Tibial nerve (tissue), 4 donors: Measurements from ENCODE around the gene STXBP4. TPM values are rescaled to one million over a fixed set of nuclear protein-coding genes. Genes with fewer than 3 reads are reported as not detected.

Source experiments
- DNase-seq, 2 donors: peaks; one replicate each; pipeline ENCODE4 v3.0.0-alpha.2; 2019; ENCODE audit warnings: low spot score in 2 of 2
- H3K27ac ChIP-seq, 4 donors: fragments of 200-600 bp; sonication (generic) in 3 of 4; one replicate each; pipeline ENCODE4 v1.5.1; 2017 to 2019; ENCODE audit warnings: mild to moderate bottlenecking in 1 of 4
- H3K27me3 ChIP-seq, 2 donors: fragments of 200-600 bp; sonication (generic) in 1 of 2; one replicate each; pipeline versions ENCODE4 v1.5.1 to v1.6.0; 2017 to 2019
- H3K36me3 ChIP-seq, 3 donors: fragments of 200-600 bp; sonication (generic); one replicate each; pipeline ENCODE4 v1.5.1; 2018 to 2019
- H3K4me1 ChIP-seq, 4 donors: fragments of 200-600 bp; sonication (generic) in 3 of 4; one replicate each; pipeline ENCODE4 v1.5.1; 2017 to 2019
- H3K4me3 ChIP-seq, 4 donors: fragments of 200-600 bp; sonication (generic) in 3 of 4; one replicate each; pipeline ENCODE4 v1.5.1; 2017 to 2019; ENCODE audit warnings: mild to moderate bottlenecking in 1 of 4, moderate library complexity in 1 of 4
- H3K9me3 ChIP-seq, 4 donors: fragments of 200-600 bp; sonication (generic) in 3 of 4; one replicate each; pipeline ENCODE4 v1.5.1; 2017 to 2019
- EP300 ChIP-seq, 2 donors: sonication (generic); formaldehyde crosslinking; IDR thresholded peaks; one replicate each; pipeline ENCODE4 v1.6.1; 2017; ENCODE audit warnings: antibody characterized with exemption in 2 of 2, mild to moderate bottlenecking in 1 of 2
- POLR2A ChIP-seq, 2 donors: fragments of 450-650 bp; IDR thresholded peaks; one replicate each; pipeline ENCODE4 v1.6.1; 2017; ENCODE audit warnings: antibody characterized with exemption in 2 of 2, mild to moderate bottlenecking in 2 of 2, moderate library complexity in 2 of 2
- WGBS, 2 donors: methylation state at CpG; one replicate each; pipeline ENCODE4 v1.1.5; 2018; 5-methylcytosine and 5-hydroxymethylcytosine counted together
- total RNA-seq, 4 donors: library from RNA; depleted of rRNA; stranded (reverse); fragments of >200 nt; gene quantifications; one replicate each; pipeline ENCODE4 v1.1.0, GENCODE V29; 2016
- TF ChIP-seq, protein P1 (sequence below), 5 experiments: fragments of 200-600 bp in 3 of 5; fragments of 450-650 bp in 2 of 5; sonication (generic) in 3 of 5; IDR thresholded peaks; one replicate each; pipeline ENCODE4 v1.5.1; 2016 to 2019; ENCODE audit warnings: antibody characterized with exemption in 5 of 5, mild to moderate bottlenecking in 3 of 5, moderate library complexity in 2 of 5

The STXBP4 gene, protein sequence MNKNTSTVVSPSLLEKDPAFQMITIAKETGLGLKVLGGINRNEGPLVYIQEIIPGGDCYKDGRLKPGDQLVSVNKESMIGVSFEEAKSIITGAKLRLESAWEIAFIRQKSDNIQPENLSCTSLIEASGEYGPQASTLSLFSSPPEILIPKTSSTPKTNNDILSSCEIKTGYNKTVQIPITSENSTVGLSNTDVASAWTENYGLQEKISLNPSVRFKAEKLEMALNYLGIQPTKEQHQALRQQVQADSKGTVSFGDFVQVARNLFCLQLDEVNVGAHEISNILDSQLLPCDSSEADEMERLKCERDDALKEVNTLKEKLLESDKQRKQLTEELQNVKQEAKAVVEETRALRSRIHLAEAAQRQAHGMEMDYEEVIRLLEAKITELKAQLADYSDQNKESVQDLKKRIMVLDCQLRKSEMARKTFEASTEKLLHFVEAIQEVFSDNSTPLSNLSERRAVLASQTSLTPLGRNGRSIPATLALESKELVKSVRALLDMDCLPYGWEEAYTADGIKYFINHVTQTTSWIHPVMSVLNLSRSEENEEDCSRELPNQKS
- 10 to 100 TPM; 21.6 to 64.8 (median 28.2) TPM for total RNA-seq

DNA sequence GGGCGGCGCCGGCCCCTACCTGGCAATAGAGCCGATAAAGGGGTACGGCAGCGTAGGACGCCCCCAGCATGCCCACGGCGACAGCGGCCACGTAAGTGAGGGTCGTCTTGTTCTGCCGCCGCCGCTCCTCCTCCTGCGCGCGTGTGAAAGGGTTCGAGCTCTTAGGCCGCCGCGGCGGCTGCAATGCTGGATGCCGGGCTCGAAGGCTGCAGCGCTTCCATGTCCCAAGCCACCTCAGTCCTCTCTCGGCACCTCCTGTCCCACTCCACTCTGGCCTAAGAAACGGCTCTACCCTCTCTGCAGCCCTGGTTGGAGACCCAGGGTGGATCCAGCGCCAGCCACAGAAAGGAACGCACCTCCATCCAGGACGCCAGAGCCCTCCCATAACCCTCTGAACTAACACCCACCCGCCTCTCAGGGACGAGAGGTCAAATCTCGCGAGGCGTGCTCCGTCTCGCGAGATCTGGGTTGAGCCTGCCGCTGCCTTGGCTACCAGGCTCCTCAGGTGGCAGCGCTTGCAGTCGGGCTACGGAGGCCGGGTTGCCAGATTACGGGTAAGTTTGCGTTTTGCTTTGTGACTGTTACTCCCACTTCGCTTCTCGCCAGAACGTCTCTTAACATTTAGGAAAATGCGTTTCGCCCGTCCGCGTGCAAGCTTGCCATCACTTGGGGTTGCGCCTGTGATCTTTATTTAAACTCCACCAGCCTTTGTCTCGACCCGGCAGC is at the start of gene STXBP4, which contains the start of gene COX11:
STXBP4 (plus strand) TSS at position 504 of the 726 bp plus-strand sequence. CDS start 17,455 bp downstream, outside the sequence.
COX11 (minus strand) TSS at position 393 of the 726 bp plus-strand sequence; CDS start at position 385, 8 bp downstream.
- Histone ChIP-seq H3K9me3 (no peaks in the 10 kb centered on the region), H3K4me1 (peaks cover 0 to 34% (median 12%) of the 10 kb centered on the region in 4 donors), H3K36me3 (peaks cover 0 to 12% (median 0%) of the 10 kb centered on the region in 3 donors), H3K27ac (peak within 1 kb of the TSS; percentile 37 to 91 (median 88)), H3K4me3 (peak within 1 kb of the TSS; percentile 74 to 94 (median 87)), H3K27me3 (no peaks in the 10 kb centered on the region)
- 1% methylated on average over 46 to 51 of the region's 57 CpGs for WGBS, 2 donors
- TF ChIP-seq, protein P1, sequence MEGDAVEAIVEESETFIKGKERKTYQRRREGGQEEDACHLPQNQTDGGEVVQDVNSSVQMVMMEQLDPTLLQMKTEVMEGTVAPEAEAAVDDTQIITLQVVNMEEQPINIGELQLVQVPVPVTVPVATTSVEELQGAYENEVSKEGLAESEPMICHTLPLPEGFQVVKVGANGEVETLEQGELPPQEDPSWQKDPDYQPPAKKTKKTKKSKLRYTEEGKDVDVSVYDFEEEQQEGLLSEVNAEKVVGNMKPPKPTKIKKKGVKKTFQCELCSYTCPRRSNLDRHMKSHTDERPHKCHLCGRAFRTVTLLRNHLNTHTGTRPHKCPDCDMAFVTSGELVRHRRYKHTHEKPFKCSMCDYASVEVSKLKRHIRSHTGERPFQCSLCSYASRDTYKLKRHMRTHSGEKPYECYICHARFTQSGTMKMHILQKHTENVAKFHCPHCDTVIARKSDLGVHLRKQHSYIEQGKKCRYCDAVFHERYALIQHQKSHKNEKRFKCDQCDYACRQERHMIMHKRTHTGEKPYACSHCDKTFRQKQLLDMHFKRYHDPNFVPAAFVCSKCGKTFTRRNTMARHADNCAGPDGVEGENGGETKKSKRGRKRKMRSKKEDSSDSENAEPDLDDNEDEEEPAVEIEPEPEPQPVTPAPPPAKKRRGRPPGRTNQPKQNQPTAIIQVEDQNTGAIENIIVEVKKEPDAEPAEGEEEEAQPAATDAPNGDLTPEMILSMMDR (IDR thresholded peaks at IDR 0.05): peak in 4 of 5 experiments; percentile 8 to 44 (median 20)
- TF ChIP-seq EP300 (IDR thresholded peaks at IDR 0.05) (peak; percentile 77 to 87), POLR2A (IDR thresholded peaks at IDR 0.05) (peak; percentile 72 to 74)
- DNase-seq: peak; percentile 89 to 90

DNA sequence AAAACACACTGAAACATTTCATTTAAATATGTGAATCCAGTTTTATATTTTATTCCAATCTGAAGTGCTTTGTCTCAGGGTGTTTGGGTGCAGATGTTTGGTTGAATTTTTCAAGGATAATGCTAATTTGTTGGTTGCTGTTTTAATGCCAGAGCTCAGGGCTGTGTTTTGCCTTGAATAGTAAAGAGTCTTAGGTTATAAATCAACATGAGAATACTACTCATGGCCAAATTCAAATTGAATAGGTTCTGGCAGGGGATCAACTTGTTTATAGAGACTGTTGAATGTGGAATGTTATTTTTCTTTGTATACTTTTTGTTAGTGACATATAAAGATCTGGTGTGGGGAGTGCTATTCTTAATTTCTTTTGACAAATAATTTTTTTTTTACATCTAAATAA is 49.1 kb upstream of the STXBP4 start:
- H3K36me3 ChIP-seq: peaks cover 0 to 43% (median 0%) of the 10 kb centered on the region in 3 donors
- TF ChIP-seq, protein P1 (IDR thresholded peaks at IDR 0.05): no peak
- no peak for TF ChIP-seq EP300 (IDR thresholded peaks at IDR 0.05)

DNA sequence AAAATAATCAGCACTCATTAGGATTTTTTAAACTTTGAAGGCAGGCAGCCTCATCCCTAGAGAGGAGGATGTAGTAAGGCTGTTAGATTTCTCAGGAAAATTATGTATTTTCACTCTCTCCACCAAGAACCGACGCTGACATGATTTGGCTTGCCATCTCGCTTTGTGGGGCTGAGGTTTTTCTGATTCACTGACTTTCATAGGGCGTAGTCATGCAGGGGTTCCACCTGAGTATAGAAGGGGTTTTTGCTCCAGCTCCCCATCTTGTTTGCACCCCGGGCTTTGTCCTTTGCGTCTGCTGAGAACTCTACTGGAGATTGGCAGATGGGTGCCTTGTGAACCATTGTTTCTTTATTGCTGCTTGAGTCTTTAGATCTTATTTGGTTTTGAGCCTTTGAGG is 47.7 kb upstream of the STXBP4 start:
- DNase-seq: no peak
- Histone ChIP-seq H3K4me1 (no peaks in the 10 kb centered on the region), H3K4me3 (no peak overlapping the region), H3K36me3 (peaks cover 0 to 29% (median 0%) of the 10 kb centered on the region in 3 donors), H3K27me3 (no peaks in the 10 kb centered on the region), H3K27ac (no peak overlapping the region), H3K9me3 (peaks cover 0 to 13% (median 0%) of the 10 kb centered on the region in 4 donors)
- WGBS, 2 donors: 88 to 90% methylated on average over 6 of the region's 6 CpGs
- TF ChIP-seq, protein P1 (IDR thresholded peaks at IDR 0.05): no peak
- TF ChIP-seq POLR2A (IDR thresholded peaks at IDR 0.05) (no peak), EP300 (IDR thresholded peaks at IDR 0.05) (no peak)

More for the DNA sequence above, 49.1 kb upstream of the STXBP4 start:
- Histone ChIP-seq H3K27ac (no peak overlapping the region), H3K4me1 (no peaks in the 10 kb centered on the region), H3K4me3 (no peak overlapping the region), H3K27me3 (no peaks in the 10 kb centered on the region), H3K9me3 (peaks cover 0 to 15% (median 0%) of the 10 kb centered on the region in 4 donors)
- no peak for DNase-seq

DNA sequence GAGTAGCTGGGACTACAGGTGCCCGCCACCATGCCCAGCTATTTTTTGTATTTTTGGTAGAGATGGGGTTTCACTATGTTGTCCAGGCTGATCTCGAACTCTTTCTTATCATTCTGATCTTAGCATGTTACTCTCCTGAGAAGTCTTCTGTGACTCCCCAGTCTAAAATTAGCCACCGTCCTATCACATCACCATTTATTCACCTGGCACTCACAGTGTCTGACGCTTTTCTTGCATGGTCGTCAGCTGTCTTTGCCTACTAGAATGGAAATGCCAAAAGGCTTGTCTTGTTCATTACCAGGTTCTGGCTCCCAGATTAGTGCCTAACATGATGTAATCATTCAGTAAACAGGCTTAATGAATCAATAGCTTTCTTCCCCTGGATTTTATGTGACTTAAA is 44.2 kb upstream of the STXBP4 start:
- TF ChIP-seq EP300 (IDR thresholded peaks at IDR 0.05) (no peak), POLR2A (IDR thresholded peaks at IDR 0.05) (no peak)
- TF ChIP-seq, protein P1 (IDR thresholded peaks at IDR 0.05): no peak
- Histone ChIP-seq H3K4me1 (no peaks in the 10 kb centered on the region), H3K27me3 (no peaks in the 10 kb centered on the region), H3K9me3 (no peaks in the 10 kb centered on the region), H3K27ac (no peak overlapping the region), H3K36me3 (no peaks in the 10 kb centered on the region), H3K4me3 (no peak overlapping the region)
- WGBS, 2 donors: 94 to 97% methylated on average over 5 of the region's 5 CpGs
- DNase-seq: no peak
